UCSD-AML1 (cell line): Measurements from ENCODE around the gene MAGEB4.
"Not testable (repeated sequence)": the region's sequence is repeated elsewhere in the genome, so short reads cannot be mapped to it uniquely, and the experiment has no call there.

ENCODE experiments used
- DNase-seq: peaks from one replicate; lab custom pipeline; 2025; ENCODE audit not compliant: unreplicated experiment; lab: John Stamatoyannopoulos, UW

Gene MAGEB4

GRCh38 chrX:30241724-30242415, at the start of gene MAGEB4:
Gene MAGEB4 (plus strand): TSS chrX:30242000. CDS start chrX:30242136, 136 bp downstream.
- DNase-seq: no peak

- DNase-seq: not testable (repeated sequence)
Observed at GRCh38 chrX:30193910-30194309, 47.9 kb upstream of the MAGEB4 start.

GRCh38 chrX:30196322-30196721, 45.5 kb upstream of the MAGEB4 start:
- no peak for DNase-seq

- DNase-seq: no peak
Observed at GRCh38 chrX:30212172-30212571, 29.6 kb upstream of the MAGEB4 start.

GRCh38 chrX:30215357-30215843, 26.4 kb upstream of the MAGEB4 start, which contains the start of gene MAGEB2:
Gene MAGEB2 (plus strand): TSS chrX:30215563. CDS start chrX:30218581, 3,018 bp downstream.
- DNase-seq: peak; percentile 23

GRCh38 chrX:30217465-30217864, 24.3 kb upstream of the MAGEB4 start:
- DNase-seq: no peak

- no peak for DNase-seq
Observed at GRCh38 chrX:30219372-30219771, 22.4 kb upstream of the MAGEB4 start.

- no peak for DNase-seq
Observed at GRCh38 chrX:30220661-30221060, 21.1 kb upstream of the MAGEB4 start.

- no peak for DNase-seq
Observed at GRCh38 chrX:30224536-30224935, 17.3 kb upstream of the MAGEB4 start.

GRCh38 chrX:30228526-30228925, 13.3 kb upstream of the MAGEB4 start:
- DNase-seq: no peak

GRCh38 chrX:30230395-30230794, 11.4 kb upstream of the MAGEB4 start, which contains the start of gene MAGEB3:
Gene MAGEB3 (plus strand): TSS chrX:30230657. CDS start chrX:30235925, 5,268 bp downstream.
- no peak for DNase-seq

- no peak for DNase-seq
Observed at GRCh38 chrX:30246769-30247489, 5.1 kb downstream of the MAGEB4 start, which contains the start of gene MAGEB1. Gene MAGEB1 (plus strand): TSS chrX:30247146. CDS start chrX:30250494, 3,348 bp downstream.

GRCh38 chrX:30248854-30249253, 7.1 kb downstream of the MAGEB4 start:
- DNase-seq: no peak

- DNase-seq: no peak
Observed at GRCh38 chrX:30253257-30253656, 11.5 kb downstream of the MAGEB4 start.

- no peak for DNase-seq
Observed at GRCh38 chrX:30259927-30260326, 18.1 kb downstream of the MAGEB4 start.

GRCh38 chrX:30261012-30261411, 19.2 kb downstream of the MAGEB4 start:
- no peak for DNase-seq

GRCh38 chrX:30262763-30263162, 21.0 kb downstream of the MAGEB4 start:
- no peak for DNase-seq

- no peak for DNase-seq
Observed at GRCh38 chrX:30270639-30271038, 28.8 kb downstream of the MAGEB4 start.

GRCh38 chrX:30275498-30275897, 33.7 kb downstream of the MAGEB4 start:
- DNase-seq: no peak

- no peak for DNase-seq
Observed at GRCh38 chrX:30278365-30278764, 36.6 kb downstream of the MAGEB4 start.

- DNase-seq: no peak
Observed at GRCh38 chrX:30280428-30280827, 38.6 kb downstream of the MAGEB4 start.

GRCh38 chrX:30282527-30282926, 40.7 kb downstream of the MAGEB4 start:
- no peak for DNase-seq
